ENCODE measurements around the gene OPRL1. TPM values are rescaled to one million over a fixed set of nuclear protein-coding genes. Genes with fewer than 3 reads are reported as not detected.

The OPRL1 gene
- total RNA-seq, 1 donor from 2014 or later = 1.3 TPM

DNA sequence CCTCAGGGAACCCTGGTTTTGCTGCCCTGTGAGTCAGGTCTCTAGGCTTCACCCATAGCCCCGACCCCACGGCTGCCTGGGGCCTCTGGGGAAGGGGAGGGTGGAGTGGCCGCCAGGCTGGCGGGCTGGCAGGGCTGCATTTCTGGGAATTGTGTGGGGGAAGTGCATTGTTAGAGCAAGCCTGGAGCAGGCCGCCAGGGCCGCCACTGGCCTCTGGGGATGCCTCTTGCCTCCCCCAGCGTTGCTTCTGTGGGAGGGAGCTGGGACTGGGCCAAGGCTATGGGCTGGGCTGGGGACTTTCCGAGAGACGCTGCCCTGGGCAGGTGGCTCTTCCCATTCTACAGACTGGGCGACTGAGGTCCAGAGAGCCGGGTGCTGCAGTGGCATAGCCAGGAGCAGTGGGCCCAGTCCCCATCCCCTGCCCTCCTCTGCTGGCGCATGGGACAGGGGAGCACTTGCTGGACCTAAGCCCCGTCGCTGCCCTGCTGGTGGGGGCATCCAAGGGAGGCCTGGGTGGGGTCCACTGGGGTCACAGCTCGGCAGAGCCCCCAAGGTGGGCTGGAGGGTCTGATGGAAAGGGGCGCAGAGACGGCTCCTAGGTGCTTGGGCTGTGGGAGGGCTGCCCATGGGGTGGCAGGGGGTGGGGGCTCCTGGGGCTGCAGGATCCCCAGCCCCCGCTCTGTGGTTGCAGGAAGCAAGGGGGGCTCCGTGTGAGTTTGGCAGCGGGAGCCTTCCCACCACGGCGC, 23.8 kb upstream of the OPRL1 start:
- no peak for DNase-seq (ENCODE audit: low spot score)

DNA sequence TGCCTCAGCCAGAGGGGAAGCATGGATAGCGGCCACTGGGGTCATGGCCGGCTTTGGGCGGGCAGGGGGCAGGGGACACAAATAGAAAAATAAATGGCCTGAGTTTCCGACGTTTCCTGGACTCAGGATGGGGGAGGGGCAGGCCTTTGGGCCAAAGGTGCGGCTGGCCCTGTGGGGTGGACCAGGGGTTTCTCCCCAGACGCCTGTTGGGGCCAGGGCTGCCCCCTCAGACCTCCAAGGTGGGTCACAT, 23.3 kb upstream of the OPRL1 start:
- no peak for DNase-seq (ENCODE audit: low spot score)

DNA sequence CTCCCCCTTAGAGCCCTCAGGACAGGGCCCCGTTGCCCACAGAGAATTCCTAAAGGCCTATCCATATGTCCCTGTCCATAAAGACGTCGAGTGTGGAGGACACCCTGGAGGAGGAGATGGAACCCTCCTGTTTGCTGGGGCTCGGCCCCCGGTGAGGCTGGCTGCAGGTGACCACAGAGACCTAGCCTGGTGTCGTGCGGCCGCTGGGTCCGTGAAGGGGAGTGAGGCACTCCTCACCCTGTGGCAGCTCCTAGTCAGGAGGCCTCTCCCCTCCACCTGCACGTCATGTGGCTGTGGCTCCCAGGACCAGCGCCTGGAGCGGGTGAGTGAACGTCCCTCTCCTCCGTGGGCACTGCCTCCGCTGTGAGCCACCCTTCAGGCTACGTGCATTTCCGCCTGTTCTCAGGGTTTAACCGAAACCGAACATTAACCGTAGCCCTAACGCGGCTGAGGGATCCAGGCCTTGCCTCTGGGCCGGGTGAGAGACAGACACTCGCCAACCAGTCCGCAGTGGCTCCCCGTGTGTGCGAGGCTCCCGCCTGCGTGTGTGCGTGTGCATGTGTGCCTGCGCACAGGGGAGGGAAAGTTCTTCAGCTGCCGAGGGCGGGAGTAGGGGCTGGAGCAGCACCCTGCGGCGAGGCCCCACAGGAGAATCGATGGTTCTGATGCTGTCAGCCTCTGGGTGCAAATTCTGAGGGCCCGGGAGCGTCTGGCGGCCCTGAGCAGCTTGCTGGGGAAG, 22.8 kb upstream of the OPRL1 start:
- no peak for DNase-seq (ENCODE audit: low spot score)

DNA sequence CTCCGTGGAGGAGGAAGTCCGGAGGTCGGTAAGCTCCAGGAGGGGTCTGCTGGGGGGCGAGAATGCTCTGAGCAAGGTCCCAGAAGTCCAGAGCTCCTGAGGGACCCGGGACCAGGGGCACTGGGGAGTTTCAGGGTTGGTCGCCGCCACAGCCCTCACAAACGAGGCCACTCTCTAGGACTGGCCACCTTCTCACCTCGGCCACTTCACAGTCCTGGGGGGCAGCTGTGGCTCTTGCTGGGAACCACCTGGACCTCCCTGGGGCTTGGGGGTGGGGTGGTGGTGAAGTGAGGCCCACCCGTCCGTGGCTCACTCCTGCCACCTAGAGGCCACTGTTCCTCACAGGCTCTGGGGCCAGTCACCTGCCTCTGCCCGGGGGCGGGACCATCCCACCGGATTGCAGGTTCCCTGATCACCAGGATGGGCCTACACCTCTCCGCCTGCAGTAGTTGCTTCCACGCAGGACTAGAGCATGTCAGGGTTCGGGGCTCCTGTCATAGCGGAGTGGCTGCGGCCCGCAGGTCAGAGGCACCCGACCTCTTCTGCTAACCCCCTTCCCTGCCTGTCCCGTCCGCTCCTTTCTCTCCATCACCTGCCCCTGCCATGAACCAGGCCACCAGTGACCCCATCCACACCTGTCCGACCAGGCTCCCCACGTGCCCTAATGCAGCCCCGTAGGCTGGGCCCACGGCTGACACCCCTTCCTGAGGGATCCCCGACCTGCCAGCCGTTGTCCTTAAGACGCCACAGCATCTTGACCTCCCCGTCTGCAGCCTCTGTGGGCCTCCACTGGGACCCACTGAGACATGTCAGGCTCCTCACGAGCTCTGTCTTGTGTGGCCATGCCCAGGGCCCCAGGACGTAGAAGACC, 22.0 kb upstream of the OPRL1 start:
- DNase-seq (ENCODE audit: low spot score) = no peak

DNA sequence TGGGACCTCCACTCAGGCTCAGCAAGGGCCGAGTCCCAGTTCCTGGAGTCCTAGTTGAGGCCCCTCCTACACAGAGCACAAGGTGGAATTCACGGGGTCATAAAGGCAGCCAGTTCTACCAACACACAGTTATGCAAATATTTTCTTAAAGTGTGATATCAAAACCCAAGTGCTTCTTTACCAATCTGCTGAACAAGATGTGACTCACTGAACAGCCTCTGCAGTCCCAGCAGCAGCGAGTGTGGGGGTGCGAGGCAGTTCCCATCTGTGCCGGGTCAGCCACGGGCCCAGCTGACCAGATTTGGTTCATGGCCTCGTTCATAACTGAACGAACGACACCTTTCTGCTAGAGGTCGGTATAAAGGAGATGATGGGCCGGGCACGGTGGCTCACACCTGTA, 21.3 kb upstream of the OPRL1 start:
- no peak for DNase-seq (ENCODE audit: low spot score)

DNA sequence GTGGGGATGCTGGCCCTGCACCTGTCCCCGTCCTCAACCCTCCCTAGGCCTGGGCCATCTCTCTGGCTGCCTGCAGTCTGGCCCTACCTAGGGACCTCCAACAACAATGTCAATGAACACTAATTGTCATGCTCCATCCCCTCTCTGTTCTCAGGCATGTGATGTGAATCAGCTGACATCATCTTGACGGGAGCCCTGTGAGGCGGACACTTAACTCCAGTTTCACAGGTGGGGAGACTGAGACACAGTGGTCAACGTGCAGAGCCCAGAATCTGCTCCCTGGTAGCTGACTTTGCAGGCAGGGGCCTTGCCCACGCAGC, 17.6 kb upstream of the OPRL1 start:
- DNase-seq (ENCODE audit: low spot score) = no peak

DNA sequence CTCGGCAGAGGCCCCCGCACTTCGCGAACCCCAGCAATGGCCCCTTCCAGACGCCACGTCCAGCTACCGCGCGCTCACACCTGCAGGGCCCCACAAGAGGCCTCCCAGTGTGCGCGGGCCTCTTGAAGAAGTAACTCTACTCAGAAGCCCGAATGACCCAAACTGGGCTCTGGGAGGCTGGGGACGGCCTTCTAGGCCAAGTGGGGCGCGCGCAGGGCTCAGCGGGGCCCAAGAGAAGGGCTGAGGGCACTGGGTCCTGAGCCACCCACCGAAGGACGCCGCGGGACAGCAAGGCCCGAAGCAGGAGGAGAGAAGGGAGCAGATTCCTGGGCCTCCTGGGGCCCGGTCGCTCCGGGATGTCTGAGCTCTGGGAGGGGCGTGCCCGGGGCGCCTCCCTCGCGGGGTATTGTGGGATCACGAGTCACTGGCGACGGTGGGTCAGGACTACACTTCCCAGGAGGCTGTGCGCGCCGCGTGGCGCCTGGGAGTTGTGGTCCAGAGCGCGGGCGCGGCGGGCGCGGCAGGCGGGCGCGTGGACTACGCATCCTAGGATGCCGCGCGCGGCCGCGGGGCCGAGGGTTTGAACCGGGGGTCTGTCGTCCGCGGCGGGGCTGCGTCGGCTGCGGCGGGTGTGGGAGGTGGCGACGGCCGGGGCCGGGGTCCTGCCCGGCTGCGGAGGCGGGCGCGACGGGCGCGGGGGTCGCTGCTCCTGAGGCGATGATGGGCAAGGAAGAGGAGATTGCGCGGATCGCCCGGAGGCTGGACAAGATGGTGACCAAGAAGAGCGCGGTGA, 17.1 kb upstream of the OPRL1 start, which contains the start of gene TCEA2:
TCEA2 (plus strand) TSS at position 603 of the 793 bp plus-strand sequence; CDS start at position 718, 115 bp downstream.
- peak; percentile 99 for DNase-seq (ENCODE audit: low spot score)

DNA sequence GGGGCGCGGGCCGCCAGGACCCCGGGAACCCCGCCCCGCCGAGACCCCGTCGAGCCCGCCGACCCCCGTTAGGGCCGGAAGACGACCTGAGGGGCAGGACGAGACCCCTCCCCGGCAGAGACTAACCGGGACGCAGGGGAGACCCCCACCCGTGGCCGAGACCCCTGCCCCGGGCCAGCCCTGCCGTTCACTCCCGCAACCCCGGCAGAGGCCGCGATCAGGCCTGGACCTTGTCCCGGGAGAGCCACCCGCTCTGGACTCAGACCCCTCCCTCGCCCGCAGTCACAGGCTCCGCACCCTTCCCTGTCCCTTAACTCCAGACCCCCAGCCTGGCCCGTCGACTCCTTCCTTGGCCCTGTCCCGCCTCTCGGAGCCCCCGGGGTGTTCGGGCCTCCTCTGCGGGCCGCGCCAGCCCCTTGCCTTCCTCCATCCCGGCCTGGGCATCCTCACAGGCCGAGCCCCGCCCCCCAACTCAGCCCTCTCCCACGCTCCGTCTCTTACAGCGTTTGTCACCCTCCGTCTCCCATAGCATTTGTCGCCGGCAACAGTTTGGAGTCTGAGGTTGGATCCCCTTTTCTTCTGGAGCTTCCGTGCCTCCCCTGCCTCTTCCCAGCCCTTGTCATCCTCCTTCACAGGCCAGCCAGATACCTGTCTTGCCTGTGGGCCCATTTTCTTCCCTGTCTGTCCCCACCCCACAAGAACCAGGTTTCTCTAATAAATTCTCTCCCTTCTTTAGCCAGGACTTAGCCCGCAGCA, 16.3 kb upstream of the OPRL1 start:
- DNase-seq (ENCODE audit: low spot score) = no peak

DNA sequence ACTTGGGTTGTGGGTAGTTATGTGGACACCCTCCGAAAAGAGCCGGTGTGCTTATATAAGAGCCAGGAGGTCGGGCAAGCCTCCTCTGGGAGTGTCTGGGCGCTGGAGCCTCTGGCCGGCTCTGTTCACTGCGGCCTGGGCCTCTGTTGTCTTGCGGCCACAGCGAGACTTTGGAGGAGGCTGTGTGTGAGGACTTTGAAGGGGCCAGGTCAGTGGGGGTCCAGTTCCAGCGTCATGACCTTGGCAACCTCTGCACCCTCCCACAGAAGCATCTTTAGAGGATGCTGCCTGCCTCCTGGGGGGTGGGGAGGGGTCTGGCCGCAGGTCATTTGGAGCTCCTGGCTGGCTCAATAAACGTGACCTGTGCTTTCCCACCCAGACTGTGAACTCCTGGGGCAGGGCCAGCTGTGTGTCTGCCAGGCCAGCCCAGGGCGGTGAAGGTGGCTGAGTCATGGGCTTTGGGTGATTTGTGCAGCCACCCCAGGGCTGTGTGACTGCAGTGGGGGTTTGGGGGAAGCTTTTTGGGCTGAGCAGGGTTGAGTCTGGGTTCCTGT, 15.7 kb upstream of the OPRL1 start:
- DNase-seq (ENCODE audit: low spot score) = no peak

DNA sequence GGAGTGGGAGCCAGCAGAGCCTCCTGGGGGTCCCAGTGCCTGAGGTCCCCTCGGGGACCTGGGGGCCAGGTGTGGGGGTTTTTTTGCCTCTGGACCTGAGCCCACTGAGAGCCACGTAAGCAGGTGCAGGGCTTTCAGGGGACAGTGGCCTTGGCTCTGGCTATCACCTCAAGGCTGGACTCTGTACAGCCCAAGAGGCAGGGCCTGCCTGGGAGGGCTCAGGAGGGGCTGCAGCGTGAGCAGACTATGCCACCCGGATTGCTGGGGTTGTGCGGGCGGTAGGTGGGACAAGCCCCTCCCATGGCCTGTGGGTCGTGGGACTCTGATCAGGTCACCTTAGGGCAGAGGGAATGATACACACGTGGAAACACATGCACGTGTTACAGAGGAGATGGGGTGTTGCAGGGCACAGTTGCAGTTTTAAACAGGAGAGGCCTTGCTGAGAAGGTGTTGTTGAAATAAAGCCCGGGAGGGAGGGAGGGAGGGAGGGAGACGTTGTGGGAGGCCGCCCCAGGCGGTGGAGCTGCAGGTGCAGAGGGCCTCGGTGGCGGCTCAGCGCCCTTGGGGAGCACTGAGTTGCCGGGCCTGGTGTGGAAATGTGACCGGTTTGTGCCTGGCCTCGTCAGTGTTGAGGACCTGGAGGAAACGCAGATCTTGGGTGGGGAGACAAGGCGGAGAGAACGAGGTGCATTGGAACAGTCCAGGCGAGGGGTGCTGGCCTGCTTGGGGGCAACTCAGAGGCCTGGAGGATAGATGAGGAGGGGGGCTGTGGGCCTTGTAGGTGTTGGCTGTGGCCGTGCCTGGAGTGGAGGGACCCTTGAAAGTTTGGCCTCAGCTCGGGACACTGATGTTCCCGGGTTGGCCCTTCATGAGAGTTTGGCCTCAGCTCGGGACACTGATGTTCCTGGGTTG, 14.6 kb upstream of the OPRL1 start:
- no peak for DNase-seq (ENCODE audit: low spot score)

DNA sequence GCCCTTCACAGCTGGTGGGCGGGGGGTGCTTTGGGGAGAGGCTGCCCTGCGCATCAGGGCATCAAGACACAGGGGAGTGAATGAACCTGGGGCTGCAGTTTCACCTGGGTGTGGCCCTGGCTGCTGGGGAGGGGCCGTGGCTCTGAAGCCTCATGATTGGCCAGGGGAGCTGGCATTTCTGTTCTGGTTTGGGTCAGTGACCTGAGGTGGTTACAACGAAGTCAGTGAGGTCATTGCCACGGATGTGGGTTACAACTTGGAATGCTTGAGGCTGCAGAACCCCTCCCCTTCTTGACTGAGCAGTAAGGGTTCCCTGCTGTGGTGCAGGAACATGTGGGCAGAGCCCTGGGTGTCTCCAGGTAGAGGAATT, 13.9 kb upstream of the OPRL1 start:
- DNase-seq (ENCODE audit: low spot score) = no peak

DNA sequence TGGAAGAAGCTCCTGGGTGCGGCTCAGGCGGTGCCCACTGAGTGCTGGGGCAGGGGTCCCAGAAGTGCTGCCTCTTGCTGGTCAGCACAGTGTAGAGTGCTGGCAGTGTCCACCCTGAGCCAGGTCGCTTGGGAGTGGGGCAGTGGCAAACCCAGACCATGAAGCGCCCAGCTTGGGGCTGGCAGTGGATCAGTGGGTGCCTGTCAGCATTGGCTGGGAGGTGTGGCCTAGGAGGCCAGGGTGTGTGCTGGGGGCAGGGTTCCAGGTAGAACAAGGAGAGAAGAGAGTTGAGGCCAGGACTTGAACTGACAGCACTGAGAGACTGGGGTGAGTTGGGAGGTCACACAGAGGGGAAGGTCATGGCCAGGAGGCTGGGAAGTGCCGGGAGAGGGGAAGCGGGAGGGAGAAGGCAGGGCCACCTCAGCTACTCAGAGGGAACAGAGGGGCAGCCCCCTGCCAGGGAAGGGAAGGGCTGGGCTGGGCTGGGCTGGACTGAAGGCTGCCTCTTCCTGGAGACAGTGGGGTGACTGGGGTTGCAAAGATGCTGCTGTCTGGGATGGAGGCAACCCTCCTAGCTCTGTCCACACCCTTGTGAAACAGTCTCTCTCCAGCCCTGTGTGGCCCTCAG, 12.8 kb upstream of the OPRL1 start:
- DNase-seq (ENCODE audit: low spot score) = no peak

DNA sequence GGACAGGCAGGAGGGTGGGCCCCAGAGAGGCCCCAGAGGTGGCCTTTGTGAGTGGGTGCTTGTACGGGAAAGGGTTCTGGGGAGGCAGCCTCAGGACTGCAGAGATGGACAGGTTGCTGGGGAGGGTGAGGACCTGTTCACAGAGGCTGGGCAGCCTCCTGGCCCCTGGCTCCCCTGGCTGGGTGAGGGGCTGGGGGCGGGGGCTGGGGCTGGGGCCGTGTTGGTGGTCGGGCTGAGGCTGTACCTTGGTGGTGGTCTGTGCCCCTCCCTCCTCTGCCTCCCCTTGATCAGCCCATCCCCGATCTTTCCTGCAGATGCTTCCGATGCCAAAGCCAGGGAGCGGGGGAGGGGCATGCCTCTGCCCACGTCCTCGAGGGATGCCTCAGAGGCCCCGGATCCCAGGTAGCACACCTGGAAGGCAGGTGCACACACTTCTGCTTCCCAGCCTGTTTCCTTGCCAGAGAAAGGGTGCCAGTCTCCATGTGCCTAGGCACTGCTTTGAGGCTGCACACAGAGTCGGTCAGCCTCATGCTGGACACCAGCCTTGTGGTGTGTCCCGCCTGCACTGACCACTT, 12.1 kb upstream of the OPRL1 start:
- no peak for DNase-seq (ENCODE audit: low spot score)

DNA sequence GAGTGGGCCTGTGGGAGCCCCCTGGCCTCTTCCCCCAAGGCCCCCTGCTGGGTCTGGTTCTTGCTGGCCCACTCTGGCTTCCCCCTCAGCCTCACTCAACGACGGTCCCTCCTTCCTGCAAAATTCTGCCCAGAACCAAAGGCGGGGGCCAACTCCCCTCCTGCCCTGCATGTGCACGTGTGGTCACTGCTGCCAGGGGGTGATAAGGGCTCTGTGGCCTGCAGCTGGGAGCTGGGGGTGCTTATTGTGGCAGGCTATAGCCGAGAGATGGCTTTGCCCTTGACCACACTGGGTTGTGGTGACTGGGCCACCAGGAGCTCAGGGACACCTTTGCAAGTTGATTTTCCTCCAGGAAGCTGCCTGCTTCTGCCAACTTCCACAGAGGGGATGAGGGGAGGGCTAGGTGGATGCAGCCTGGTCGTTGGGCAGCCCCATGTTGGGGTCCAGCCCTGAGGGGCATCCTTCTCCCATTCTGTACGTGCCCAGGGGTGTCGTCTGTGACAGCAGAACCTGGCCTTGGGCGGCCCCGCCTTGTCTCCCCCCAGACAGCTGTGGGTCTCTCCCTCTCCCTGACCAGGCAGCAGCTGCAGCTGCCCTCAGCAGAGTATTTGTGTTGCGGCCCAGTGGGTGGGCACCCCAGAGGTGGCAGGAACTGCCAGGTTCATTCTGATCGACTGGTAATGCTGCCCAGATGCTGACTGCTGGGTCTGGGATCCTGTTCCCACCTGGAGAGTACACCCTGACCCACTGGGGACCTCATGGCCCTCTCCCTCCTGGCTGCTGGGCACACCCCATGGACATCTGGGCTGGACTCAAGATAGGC, 11.3 kb upstream of the OPRL1 start:
- DNase-seq (ENCODE audit: low spot score) = no peak

DNA sequence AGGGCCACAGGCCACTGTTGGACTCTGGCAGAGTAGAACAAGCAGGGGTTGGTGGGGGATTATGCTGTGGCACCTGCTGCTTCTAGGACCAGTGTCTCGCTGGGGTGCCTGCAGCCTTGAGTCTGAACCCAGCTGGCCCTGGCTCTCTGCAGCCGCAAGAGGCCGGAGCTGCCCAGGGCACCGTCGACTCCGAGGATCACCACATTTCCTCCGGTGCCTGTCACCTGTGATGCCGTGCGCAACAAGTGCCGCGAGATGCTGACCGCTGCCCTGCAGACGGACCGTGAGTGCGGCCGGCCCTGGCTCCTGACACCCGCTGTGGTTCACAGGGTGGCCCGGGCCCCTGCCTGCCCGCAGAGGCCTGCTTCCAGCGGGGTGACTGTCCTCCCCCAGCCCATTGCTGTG, 10.7 kb upstream of the OPRL1 start:
- no peak for DNase-seq (ENCODE audit: low spot score)

DNA sequence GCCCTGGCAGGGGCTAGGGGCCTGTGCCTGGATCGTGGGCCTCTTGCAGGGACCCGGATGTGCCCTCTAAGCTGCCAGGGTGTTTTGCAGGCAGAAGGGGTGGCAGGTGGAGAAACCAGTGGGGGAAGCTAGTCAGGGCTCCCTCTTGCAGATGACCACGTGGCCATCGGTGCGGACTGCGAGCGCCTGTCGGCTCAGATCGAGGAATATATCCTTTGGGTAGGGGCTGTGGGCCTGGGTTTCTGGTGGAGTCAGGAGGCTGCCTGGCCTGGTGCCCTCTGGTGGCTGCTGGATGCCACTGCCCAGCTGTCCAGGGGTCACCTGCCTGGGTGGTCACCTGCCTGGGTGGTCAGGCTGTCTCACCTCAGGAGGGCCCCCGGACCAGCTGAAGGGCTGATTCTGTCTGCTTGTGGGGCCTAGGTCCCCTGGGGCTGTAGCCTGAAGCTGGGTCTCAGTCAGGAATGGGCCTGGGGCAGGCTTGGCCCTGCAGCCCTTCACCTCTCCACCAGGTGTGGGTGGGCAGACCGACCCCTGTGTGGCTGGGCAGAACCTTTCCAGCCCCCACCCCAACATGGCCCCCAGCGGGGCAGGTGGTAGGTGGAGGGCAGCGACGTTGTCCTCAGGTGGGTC, 10.2 kb upstream of the OPRL1 start:
- DNase-seq (ENCODE audit: low spot score) = no peak
